Mononuclear cell (primary cell): ENCODE data around the gene ATP6V1G2. TPM values are rescaled to one million over a fixed set of nuclear protein-coding genes. Genes with fewer than 3 reads are reported as not detected.
A peak's percentile ranks its signal among the peaks of the same experiment; 100 is the strongest.

Experiments
- H3K27me3 ChIP-seq: 2 replicates; pipeline ENCODE4 v1.6.0; 2011; ENCODE audit warnings: low read length, control low read depth; ENCODE audit not compliant: insufficient read depth
- H3K4me1 ChIP-seq: 2 replicates; pipeline ENCODE4 v1.5.1; 2011; ENCODE audit warnings: mild to moderate bottlenecking, low read length, control low read depth; ENCODE audit not compliant: insufficient read depth
- H3K4me3 ChIP-seq: 2 replicates; pipeline ENCODE4 v1.5.1; 2011; ENCODE audit warnings: mild to moderate bottlenecking, low read length, moderate library complexity
- H3K9me3 ChIP-seq: 2 replicates; pipeline ENCODE4 v1.5.1; 2011; ENCODE audit warnings: low read depth, mild to moderate bottlenecking, control low read depth, low read length
- total RNA-seq: library from RNA; depleted of rRNA; stranded (reverse); fragments of >200 nt; gene quantifications from one replicate; pipeline ENCODE4 v1.2.3, GENCODE V29; 2012

The ATP6V1G2 gene
- total RNA-seq, 1 donor: 0.73 TPM

DNA sequence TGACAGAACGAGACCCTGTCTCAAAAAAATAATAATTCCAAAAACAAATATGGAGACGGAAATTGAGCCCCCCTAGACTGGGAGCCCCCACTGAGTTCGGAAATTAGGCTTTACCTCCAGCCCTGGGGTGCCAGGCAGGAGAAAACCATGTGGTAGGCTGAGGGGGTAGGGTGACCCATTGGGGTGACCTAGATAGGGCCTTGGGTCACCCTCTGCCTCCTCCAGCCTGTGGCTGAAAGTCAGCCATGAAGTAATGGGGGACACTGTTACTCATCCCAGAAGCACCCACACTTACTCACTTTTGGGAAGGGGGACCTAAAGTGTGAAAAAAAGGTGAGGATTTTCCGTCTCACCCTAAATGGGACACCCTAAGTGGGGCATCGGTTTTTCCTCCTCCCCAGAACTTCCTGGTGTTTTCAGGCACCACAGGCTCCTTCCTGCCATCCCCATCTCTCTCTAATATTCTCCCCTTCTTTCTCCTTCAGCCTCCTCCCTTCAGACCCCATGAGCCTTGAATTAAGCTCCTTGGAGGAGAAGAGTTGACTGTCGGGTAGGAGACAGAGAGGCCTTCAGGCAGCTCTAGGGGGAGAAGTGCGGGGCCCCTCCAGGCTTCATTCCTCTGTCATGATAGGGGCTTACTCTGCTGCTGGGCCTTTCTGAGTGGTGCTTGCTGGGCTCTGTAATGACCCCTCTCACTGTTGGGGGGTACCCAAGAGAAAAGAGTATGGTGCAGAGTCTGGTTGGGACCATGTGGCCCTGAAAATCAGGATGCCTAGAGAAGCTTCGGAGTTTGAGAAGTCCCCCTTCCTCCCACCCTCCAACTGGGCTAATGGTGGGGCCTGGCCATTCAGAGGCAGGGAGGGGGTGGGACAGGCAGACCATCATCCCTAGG, 33.4 kb upstream of the ATP6V1G2 start:
- H3K4me1 ChIP-seq: peaks cover 87% of the 10 kb centered on the region
- H3K9me3 ChIP-seq: no peaks in the 10 kb centered on the region
- H3K4me3 ChIP-seq: peak overlapping the region; percentile 85
- H3K27me3 ChIP-seq: no peaks in the 10 kb centered on the region

DNA sequence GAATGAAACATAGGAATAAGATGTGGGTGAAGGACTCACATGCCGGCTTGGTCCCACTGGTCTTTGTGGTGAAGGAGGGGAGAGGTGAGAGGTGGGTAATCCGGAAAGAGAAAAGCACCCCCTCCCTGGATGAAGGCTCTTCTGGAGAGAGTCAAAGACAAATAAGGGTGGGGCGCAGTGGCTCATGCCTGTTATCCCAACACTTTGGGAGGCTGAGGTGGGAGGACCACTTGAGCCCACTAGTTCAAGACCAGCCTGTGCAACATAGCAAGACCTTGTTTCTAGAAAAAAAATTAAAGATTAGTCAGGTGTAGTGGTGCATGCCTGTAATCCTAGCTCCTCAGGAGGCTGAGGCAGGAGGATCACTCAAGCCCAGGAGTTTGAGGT, 32.7 kb upstream of the ATP6V1G2 start:
- Histone ChIP-seq H3K9me3 (no peaks in the 10 kb centered on the region), H3K27me3 (no peaks in the 10 kb centered on the region), H3K4me3 (no peak overlapping the region), H3K4me1 (peaks cover 87% of the 10 kb centered on the region)

DNA sequence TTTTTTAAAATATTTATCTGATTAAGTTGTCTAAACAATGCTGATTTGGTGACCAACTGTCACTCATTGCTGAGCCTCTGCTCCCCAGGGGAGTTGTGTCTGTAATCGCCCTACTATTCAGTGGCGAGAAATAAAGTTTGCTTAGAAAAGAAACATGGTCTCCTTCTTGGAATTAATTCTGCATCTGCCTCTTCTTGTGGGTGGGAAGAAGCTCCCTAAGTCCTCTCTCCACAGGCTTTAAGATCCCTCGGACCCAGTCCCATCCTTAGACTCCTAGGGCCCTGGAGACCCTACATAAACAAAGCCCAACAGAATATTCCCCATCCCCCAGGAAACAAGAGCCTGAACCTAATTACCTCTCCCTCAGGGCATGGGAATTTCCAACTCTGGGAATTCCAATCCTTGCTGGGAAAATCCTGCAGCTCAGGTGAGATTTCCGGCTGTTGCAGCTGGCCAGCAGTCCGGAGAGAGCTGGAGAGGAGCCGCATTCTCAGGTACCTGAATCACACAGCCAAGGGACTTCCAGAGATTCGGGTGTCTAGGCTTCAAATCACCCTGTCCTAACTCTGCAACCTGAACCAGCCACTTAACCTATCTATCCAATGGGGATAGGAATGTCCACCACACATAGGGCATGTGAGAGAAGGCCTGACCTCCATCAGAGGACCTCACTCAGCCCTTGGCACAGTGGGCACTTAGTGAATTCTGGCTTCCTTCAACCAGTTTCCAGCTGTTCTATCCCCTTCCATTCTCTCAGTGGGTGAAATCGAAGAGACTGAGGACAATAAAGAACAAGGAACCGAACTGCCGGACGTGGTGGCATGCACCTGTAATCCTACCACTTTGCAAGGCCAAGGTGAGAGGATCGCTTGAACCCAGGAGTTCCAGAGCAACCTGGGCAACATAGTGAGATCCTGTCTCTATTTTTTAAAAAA, 32.0 kb upstream of the ATP6V1G2 start:
- H3K4me1 ChIP-seq: peaks cover 87% of the 10 kb centered on the region
- H3K4me3 ChIP-seq: no peak overlapping the region
- no peaks in the 10 kb centered on the region for H3K9me3 ChIP-seq
- H3K27me3 ChIP-seq: no peaks in the 10 kb centered on the region

DNA sequence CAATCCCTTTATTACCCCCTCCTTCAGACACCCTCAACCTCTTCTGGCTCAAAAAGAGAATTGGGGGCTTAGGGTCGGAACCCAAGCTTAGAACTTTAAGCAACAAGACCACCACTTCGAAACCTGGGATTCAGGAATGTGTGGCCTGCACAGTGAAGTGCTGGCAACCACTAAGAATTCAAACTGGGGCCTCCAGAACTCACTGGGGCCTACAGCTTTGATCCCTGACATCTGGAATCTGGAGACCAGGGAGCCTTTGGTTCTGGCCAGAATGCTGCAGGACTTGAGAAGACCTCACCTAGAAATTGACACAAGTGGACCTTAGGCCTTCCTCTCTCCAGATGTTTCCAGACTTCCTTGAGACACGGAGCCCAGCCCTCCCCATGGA, 31.2 kb upstream of the ATP6V1G2 start:
- Histone ChIP-seq H3K4me3 (peak overlapping the region; percentile 57), H3K4me1 (peaks cover 87% of the 10 kb centered on the region), H3K9me3 (no peaks in the 10 kb centered on the region), H3K27me3 (no peaks in the 10 kb centered on the region)

DNA sequence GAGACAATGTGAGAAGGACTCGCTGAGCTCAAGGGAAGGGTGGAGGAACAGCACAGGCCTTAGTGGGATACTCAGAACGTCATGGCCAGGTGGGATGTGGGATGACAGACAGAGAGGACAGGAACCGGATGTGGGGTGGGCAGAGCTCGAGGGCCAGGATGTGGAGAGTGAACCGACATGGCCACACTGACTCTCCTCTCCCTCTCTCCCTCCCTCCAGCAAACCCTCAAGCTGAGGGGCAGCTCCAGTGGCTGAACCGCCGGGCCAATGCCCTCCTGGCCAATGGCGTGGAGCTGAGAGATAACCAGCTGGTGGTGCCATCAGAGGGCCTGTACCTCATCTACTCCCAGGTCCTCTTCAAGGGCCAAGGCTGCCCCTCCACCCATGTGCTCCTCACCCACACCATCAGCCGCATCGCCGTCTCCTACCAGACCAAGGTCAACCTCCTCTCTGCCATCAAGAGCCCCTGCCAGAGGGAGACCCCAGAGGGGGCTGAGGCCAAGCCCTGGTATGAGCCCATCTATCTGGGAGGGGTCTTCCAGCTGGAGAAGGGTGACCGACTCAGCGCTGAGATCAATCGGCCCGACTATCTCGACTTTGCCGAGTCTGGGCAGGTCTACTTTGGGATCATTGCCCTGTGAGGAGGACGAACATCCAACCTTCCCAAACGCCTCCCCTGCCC, 30.6 kb upstream of the ATP6V1G2 start:
- peak overlapping the region; percentile 57 for H3K4me3 ChIP-seq
- H3K9me3 ChIP-seq: no peaks in the 10 kb centered on the region
- H3K4me1 ChIP-seq: peaks cover 87% of the 10 kb centered on the region
- no peaks in the 10 kb centered on the region for H3K27me3 ChIP-seq

DNA sequence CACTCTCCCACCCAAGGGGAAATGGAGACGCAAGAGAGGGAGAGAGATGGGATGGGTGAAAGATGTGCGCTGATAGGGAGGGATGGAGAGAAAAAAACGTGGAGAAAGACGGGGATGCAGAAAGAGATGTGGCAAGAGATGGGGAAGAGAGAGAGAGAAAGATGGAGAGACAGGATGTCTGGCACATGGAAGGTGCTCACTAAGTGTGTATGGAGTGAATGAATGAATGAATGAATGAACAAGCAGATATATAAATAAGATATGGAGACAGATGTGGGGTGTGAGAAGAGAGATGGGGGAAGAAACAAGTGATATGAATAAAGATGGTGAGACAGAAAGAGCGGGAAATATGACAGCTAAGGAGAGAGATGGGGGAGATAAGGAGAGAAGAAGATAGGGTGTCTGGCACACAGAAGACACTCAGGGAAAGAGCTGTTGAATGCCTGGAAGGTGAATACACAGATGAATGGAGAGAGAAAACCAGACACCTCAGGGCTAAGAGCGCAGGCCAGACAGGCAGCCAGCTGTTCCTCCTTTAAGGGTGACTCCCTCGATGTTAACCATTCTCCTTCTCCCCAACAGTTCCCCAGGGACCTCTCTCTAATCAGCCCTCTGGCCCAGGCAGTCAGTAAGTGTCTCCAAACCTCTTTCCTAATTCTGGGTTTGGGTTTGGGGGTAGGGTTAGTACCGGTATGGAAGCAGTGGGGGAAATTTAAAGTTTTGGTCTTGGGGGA, 29.7 kb upstream of the ATP6V1G2 start:
- Histone ChIP-seq H3K4me1 (peaks cover 93% of the 10 kb centered on the region), H3K4me3 (peak overlapping the region; percentile 57)

DNA sequence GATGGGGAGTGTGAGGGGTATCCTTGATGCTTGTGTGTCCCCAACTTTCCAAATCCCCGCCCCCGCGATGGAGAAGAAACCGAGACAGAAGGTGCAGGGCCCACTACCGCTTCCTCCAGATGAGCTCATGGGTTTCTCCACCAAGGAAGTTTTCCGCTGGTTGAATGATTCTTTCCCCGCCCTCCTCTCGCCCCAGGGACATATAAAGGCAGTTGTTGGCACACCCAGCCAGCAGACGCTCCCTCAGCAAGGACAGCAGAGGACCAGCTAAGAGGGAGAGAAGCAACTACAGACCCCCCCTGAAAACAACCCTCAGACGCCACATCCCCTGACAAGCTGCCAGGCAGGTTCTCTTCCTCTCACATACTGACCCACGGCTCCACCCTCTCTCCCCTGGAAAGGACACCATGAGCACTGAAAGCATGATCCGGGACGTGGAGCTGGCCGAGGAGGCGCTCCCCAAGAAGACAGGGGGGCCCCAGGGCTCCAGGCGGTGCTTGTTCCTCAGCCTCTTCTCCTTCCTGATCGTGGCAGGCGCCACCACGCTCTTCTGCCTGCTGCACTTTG, 29.0 kb upstream of the ATP6V1G2 start, which contains the start of gene TNF:
TNF (plus strand) TSS at position 231 of the 567 bp plus-strand sequence; CDS start at position 408, 177 bp downstream.
- H3K4me1 ChIP-seq: peaks cover 96% of the 10 kb centered on the region
- H3K4me3 ChIP-seq: peak within 1 kb of the TSS; percentile 57
- no peaks in the 10 kb centered on the region for H3K9me3 ChIP-seq
- no peaks in the 10 kb centered on the region for H3K27me3 ChIP-seq

More for the DNA sequence above, 29.7 kb upstream of the ATP6V1G2 start:
- H3K9me3 ChIP-seq: no peaks in the 10 kb centered on the region
- H3K27me3 ChIP-seq: no peaks in the 10 kb centered on the region

DNA sequence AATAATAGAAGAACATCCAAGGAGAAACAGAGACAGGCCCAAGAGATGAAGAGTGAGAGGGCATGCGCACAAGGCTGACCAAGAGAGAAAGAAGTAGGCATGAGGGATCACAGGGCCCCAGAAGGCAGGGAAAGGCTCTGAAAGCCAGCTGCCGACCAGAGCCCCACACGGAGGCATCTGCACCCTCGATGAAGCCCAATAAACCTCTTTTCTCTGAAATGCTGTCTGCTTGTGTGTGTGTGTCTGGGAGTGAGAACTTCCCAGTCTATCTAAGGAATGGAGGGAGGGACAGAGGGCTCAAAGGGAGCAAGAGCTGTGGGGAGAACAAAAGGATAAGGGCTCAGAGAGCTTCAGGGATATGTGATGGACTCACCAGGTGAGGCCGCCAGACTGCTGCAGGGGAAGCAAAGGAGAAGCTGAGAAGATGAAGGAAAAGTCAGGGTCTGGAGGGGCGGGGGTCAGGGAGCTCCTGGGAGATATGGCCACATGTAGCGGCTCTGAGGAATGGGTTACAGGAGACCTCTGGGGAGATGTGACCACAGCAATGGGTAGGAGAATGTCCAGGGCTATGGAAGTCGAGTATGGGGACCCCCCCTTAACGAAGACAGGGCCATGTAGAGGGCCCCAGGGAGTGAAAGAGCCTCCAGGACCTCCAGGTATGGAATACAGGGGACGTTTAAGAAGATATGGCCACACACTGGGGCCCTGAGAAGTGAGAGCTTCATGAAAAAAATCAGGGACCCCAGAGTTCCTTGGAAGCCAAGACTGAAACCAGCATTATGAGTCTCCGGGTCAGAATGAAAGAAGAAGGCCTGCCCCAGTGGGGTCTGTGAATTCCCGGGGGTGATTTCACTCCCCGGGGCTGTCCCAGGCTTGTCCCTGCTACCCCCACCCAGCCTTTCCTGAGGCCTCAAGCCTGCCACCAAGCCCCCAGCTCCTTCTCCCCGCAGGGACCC, 28.0 kb upstream of the ATP6V1G2 start:
- Histone ChIP-seq H3K4me3 (no peak overlapping the region), H3K27me3 (no peaks in the 10 kb centered on the region), H3K9me3 (no peaks in the 10 kb centered on the region), H3K4me1 (peaks cover 96% of the 10 kb centered on the region)

DNA sequence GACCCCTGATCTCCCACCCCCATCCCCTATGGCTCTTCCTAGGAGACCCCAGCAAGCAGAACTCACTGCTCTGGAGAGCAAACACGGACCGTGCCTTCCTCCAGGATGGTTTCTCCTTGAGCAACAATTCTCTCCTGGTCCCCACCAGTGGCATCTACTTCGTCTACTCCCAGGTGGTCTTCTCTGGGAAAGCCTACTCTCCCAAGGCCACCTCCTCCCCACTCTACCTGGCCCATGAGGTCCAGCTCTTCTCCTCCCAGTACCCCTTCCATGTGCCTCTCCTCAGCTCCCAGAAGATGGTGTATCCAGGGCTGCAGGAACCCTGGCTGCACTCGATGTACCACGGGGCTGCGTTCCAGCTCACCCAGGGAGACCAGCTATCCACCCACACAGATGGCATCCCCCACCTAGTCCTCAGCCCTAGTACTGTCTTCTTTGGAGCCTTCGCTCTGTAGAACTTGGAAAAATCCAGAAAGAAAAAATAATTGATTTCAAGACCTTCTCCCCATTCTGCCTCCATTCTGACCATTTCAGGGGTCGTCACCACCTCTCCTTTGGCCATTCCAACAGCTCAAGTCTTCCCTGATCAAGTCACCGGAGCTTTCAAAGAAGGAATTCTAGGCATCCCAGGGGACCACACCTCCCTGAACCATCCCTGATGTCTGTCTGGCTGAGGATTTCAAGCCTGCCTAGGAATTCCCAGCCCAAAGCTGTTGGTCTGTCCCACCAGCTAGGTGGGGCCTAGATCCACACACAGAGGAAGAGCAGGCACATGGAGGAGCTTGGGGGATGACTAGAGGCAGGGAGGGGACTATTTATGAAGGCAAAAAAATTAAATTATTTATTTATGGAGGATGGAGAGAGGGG, 27.1 kb upstream of the ATP6V1G2 start:
- no peak overlapping the region for H3K4me3 ChIP-seq

DNA sequence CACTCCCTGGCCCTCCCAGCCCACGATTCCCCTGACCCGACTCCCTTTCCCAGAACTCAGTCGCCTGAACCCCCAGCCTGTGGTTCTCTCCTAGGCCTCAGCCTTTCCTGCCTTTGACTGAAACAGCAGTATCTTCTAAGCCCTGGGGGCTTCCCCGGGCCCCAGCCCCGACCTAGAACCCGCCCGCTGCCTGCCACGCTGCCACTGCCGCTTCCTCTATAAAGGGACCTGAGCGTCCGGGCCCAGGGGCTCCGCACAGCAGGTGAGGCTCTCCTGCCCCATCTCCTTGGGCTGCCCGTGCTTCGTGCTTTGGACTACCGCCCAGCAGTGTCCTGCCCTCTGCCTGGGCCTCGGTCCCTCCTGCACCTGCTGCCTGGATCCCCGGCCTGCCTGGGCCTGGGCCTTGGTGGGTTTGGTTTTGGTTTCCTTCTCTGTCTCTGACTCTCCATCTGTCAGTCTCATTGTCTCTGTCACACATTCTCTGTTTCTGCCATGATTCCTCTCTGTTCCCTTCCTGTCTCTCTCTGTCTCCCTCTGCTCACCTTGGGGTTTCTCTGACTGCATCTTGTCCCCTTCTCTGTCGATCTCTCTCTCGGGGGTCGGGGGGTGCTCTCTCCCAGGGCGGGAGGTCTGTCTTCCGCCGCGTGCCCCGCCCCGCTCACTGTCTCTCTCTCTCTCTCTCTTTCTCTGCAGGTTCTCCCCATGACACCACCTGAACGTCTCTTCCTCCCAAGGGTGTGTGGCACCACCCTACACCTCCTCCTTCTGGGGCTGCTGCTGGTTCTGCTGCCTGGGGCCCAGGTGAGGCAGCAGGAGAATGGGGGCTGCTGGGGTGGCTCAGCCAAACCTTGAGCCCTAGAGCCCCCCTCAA, 25.9 kb upstream of the ATP6V1G2 start, which contains the start of gene LTA:
LTA (plus strand) TSS at position 249 of the 871 bp plus-strand sequence; CDS start at position 703, 454 bp downstream.
- H3K9me3 ChIP-seq: no peaks in the 10 kb centered on the region
- H3K4me3 ChIP-seq: peak within 1 kb of the TSS; percentile 37
- peaks cover 96% of the 10 kb centered on the region for H3K4me1 ChIP-seq
- H3K27me3 ChIP-seq: no peaks in the 10 kb centered on the region

More for the DNA sequence above, 27.1 kb upstream of the ATP6V1G2 start:
- H3K9me3 ChIP-seq: no peaks in the 10 kb centered on the region
- H3K27me3 ChIP-seq: no peaks in the 10 kb centered on the region
- H3K4me1 ChIP-seq: peaks cover 96% of the 10 kb centered on the region

DNA sequence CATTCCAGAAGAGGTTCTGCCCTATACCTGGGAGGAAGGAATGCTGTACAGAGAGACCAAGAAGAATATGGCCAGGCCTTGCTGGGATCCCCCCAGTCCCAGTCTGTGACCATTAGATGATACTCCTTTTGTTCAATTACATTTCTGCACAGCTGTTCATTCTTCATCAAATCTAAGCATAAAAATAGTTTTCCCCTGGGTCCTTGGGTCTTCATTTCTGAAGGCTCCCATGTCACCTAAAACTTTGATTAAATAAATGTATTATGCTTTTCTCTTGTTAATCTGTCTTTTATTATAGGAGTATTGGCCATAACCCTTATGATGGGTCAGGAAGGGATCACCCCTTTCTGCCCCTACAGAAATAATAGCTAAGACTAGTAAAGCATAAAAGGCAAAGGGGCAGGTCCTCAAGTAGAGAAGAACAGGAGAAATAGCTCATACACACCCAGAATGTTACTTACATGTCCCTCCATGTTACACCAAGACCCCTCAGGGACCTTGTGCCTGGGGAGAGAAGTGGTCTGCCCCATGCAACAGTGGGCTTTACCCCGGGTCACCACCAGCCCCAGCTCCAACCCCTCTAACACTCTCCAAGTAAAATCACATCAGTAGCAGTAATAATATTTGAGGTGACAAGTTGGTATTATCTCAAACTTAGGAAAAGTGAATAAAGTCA, 23.6 kb upstream of the ATP6V1G2 start:
- no peaks in the 10 kb centered on the region for H3K27me3 ChIP-seq
- H3K4me3 ChIP-seq: no peak overlapping the region
- H3K9me3 ChIP-seq: no peaks in the 10 kb centered on the region
- H3K4me1 ChIP-seq: peaks cover 81% of the 10 kb centered on the region
